Skeletal muscle tissue (tissue), 4 donors: ENCODE data around the gene EFNB3. TPM values are rescaled to one million over a fixed set of nuclear protein-coding genes. Genes with fewer than 3 reads are reported as not detected.

Source experiments
- H3K27ac ChIP-seq: one replicate; pipeline ENCODE4 v1.7.0; 2013; ENCODE audit warnings: mild to moderate bottlenecking, low read depth, low read length, inconsistent platforms
- H3K27me3 ChIP-seq, 3 donors: one replicate each; pipeline ENCODE4 v1.7.0; 2013; ENCODE audit warnings: low read length in 3 of 3; ENCODE audit not compliant: control insufficient read depth in 3 of 3, insufficient read depth in 3 of 3
- H3K36me3 ChIP-seq, 3 donors: one replicate each; pipeline ENCODE4 v1.7.0; 2013; ENCODE audit warnings: low read length in 3 of 3; ENCODE audit not compliant: control insufficient read depth in 3 of 3, insufficient read depth in 3 of 3
- H3K4me1 ChIP-seq, 3 donors: one replicate each; pipeline ENCODE4 v1.7.0; 2013; ENCODE audit warnings: low read length in 3 of 3, mild to moderate bottlenecking in 3 of 3; ENCODE audit not compliant: control insufficient read depth in 3 of 3, insufficient read depth in 3 of 3
- H3K4me3 ChIP-seq, 3 donors: one replicate each; pipeline ENCODE4 v1.7.0; 2013; ENCODE audit warnings: low read length in 3 of 3
- H3K9ac ChIP-seq, 3 donors: one replicate each; pipeline ENCODE4 v1.7.0; 2013; ENCODE audit warnings: low read length in 3 of 3, mild to moderate bottlenecking in 3 of 3, moderate library complexity in 2 of 3, low read depth in 1 of 3
- H3K9me3 ChIP-seq, 3 donors: one replicate each; pipeline ENCODE4 v1.7.0; 2013; ENCODE audit warnings: low read length in 3 of 3; ENCODE audit not compliant: control insufficient read depth in 3 of 3
- total RNA-seq: library from RNA; depleted of rRNA; stranded (reverse); fragments of >200 nt; gene quantifications from one replicate; pipeline ENCODE4 v1.2.3, GENCODE V29; 2014
- donor health status: Osteomylitis.

EFNB3 gene, protein sequence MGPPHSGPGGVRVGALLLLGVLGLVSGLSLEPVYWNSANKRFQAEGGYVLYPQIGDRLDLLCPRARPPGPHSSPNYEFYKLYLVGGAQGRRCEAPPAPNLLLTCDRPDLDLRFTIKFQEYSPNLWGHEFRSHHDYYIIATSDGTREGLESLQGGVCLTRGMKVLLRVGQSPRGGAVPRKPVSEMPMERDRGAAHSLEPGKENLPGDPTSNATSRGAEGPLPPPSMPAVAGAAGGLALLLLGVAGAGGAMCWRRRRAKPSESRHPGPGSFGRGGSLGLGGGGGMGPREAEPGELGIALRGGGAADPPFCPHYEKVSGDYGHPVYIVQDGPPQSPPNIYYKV
- 1.0 TPM for total RNA-seq

- Histone ChIP-seq H3K4me1 (peaks cover 0 to 4% (median 0%) of the 10 kb centered on the region in 3 donors), H3K27ac (no peak within 1 kb of the TSS), H3K4me3 (no peak within 1 kb of the TSS), H3K9ac (no peak within 1 kb of the TSS), H3K27me3 (peaks cover 53 to 57% (median 55%) of the 10 kb centered on the region in 3 donors), H3K9me3 (no peaks in the 10 kb centered on the region), H3K36me3 (peaks cover 11 to 19% (median 14%) of the 10 kb centered on the region in 3 donors)
Observed at GRCh38 chr17:7704601-7705268, at the start of gene EFNB3. TSS of gene EFNB3 (plus strand) at chr17:7705202. CDS start at chr17:7705599, 397 bp downstream.

- H3K27ac ChIP-seq: no peak overlapping the region
- H3K36me3 ChIP-seq: no peaks in the 10 kb centered on the region
- no peaks in the 10 kb centered on the region for H3K9me3 ChIP-seq
- H3K4me3 ChIP-seq: no peak overlapping the region
- H3K27me3 ChIP-seq: peaks cover 12 to 39% (median 26%) of the 10 kb centered on the region in 3 donors
- peaks cover 5 to 11% (median 5%) of the 10 kb centered on the region in 3 donors for H3K4me1 ChIP-seq
- no peak overlapping the region for H3K9ac ChIP-seq
Observed at GRCh38 chr17:7655541-7655840, 49.5 kb upstream of the EFNB3 start.

- Histone ChIP-seq H3K27ac (no peak overlapping the region), H3K36me3 (no peaks in the 10 kb centered on the region), H3K9me3 (no peaks in the 10 kb centered on the region), H3K9ac (no peak overlapping the region), H3K27me3 (peaks cover 4 to 26% (median 18%) of the 10 kb centered on the region in 3 donors), H3K4me1 (peaks cover 0 to 5% (median 0%) of the 10 kb centered on the region in 3 donors), H3K4me3 (no peak overlapping the region)
Observed at GRCh38 chr17:7656958-7657609, 47.9 kb upstream of the EFNB3 start.

GRCh38 chr17:7667656-7668406 is 37.2 kb upstream of the EFNB3 start:
- Histone ChIP-seq H3K4me1 (no peaks in the 10 kb centered on the region), H3K9ac (no peak overlapping the region), H3K36me3 (peaks cover 26 to 34% (median 30%) of the 10 kb centered on the region in 3 donors), H3K4me3 (no peak overlapping the region), H3K27ac (no peak overlapping the region), H3K27me3 (no peaks in the 10 kb centered on the region), H3K9me3 (no peaks in the 10 kb centered on the region)

DNA sequence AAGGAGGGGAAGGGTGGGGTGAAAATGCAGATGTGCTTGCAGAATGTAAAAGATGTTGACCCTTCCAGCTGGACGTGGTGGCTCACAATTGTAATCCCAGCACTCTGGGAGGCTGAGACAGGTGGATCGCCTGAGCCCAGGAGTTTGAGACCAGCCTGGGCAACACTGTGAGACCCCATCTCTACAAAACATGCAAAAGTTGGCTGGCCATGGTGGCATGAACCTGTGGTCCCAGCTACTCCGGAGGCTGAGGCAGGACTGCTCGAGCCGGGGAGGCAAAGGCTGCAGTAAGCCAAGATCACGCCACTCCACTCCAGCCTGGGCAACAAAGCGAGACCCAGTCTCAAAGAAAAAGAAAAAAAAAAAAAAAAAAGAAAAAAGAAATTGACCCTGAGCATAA is 36.5 kb upstream of the EFNB3 start:
- Histone ChIP-seq H3K9ac (no peak overlapping the region), H3K4me1 (no peaks in the 10 kb centered on the region), H3K27ac (no peak overlapping the region), H3K4me3 (no peak overlapping the region), H3K27me3 (no peaks in the 10 kb centered on the region), H3K36me3 (peaks cover 33 to 39% (median 35%) of the 10 kb centered on the region in 3 donors), H3K9me3 (peaks cover 0 to under 1% (median 0%) of the 10 kb centered on the region in 3 donors)

DNA sequence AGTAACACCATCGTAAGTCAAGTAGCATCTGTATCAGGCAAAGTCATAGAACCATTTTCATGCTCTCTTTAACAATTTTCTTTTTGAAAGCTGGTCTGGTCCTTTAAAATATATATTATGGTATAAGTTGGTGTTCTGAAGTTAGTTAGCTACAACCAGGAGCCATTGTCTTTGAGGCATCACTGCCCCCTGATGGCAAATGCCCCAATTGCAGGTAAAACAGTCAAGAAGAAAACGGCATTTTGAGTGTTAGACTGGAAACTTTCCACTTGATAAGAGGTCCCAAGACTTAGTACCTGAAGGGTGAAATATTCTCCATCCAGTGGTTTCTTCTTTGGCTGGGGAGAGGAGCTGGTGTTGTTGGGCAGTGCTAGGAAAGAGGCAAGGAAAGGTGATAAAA is 31.8 kb upstream of the EFNB3 start:
- no peak overlapping the region for H3K4me3 ChIP-seq
- no peak overlapping the region for H3K9ac ChIP-seq
- H3K9me3 ChIP-seq: peaks cover 0 to 3% (median 2%) of the 10 kb centered on the region in 3 donors
- no peaks in the 10 kb centered on the region for H3K27me3 ChIP-seq
- H3K4me1 ChIP-seq: no peaks in the 10 kb centered on the region
- H3K36me3 ChIP-seq: peaks cover 51 to 52% (median 51%) of the 10 kb centered on the region in 3 donors
- H3K27ac ChIP-seq: no peak overlapping the region

DNA sequence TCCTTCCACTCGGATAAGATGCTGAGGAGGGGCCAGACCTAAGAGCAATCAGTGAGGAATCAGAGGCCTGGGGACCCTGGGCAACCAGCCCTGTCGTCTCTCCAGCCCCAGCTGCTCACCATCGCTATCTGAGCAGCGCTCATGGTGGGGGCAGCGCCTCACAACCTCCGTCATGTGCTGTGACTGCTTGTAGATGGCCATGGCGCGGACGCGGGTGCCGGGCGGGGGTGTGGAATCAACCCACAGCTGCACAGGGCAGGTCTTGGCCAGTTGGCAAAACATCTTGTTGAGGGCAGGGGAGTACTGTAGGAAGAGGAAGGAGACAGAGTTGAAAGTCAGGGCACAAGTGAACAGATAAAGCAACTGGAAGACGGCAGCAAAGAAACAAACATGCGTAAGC is 30.1 kb upstream of the EFNB3 start:
- Histone ChIP-seq H3K36me3 (peaks cover 37 to 43% (median 41%) of the 10 kb centered on the region in 3 donors), H3K9me3 (peaks cover 0 to 3% (median 2%) of the 10 kb centered on the region in 3 donors), H3K4me3 (no peak overlapping the region), H3K27me3 (no peaks in the 10 kb centered on the region), H3K9ac (no peak overlapping the region), H3K27ac (no peak overlapping the region), H3K4me1 (no peaks in the 10 kb centered on the region)

- Histone ChIP-seq H3K4me3 (no peak overlapping the region), H3K9ac (no peak overlapping the region), H3K27ac (no peak overlapping the region), H3K4me1 (no peaks in the 10 kb centered on the region), H3K27me3 (no peaks in the 10 kb centered on the region), H3K9me3 (peaks cover 0 to 3% (median 2%) of the 10 kb centered on the region in 3 donors), H3K36me3 (peaks cover 28 to 37% (median 32%) of the 10 kb centered on the region in 3 donors)
Observed at GRCh38 chr17:7676533-7676932, 28.5 kb upstream of the EFNB3 start.

GRCh38 chr17:7677388-7678067 is 27.5 kb upstream of the EFNB3 start:
- Histone ChIP-seq H3K27ac (no peak overlapping the region), H3K9ac (no peak overlapping the region), H3K9me3 (peaks cover 0 to 3% (median 2%) of the 10 kb centered on the region in 3 donors), H3K4me3 (no peak overlapping the region), H3K27me3 (no peaks in the 10 kb centered on the region), H3K4me1 (no peaks in the 10 kb centered on the region), H3K36me3 (peaks cover 24 to 32% (median 26%) of the 10 kb centered on the region in 3 donors)
